GM21786 (cell line): ENCODE data around the gene MMP14.
"Not testable (repeated sequence)": the region's sequence is repeated elsewhere in the genome, so short reads cannot be mapped to it uniquely, and the experiment has no call there.

Experiments used
- ATAC-seq: cut with Tn5 transposase; IDR thresholded peaks from one replicate; pipeline ENCODE4 v1.9.1; 2021; ENCODE audit not compliant: unreplicated experiment

MMP14 gene

DNA sequence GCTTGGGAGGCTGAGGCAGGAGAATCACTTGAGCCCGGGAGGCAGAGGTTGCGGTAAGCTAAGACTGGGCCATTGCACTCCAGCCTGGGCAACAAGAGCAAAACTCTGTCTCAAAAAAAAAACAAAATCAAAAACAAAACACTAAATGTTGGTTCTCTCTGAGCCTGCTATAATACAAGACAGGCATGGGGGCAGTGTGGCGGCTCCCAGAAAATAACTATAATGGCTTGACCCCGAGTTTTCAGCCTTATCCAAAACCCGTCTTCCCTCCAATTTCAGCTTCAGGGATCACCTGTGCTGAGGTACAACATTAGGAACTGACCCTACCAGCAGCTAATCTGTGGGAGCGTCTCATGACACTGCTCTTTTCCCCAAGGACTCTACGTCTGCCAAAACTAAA, 22.0 kb upstream of the MMP14 start:
- no peak for ATAC-seq

- ATAC-seq: no peak
Observed at GRCh38 chr14:22814941-22815713, 21.3 kb upstream of the MMP14 start, which contains the start of gene SLC7A7. Gene SLC7A7, minus strand, starts transcription at chr14:22815435. Its CDS starts 2,037 bp downstream, at chr14:22813398.

GRCh38 chr14:22819151-22819988, 17.0 kb upstream of the MMP14 start:
- ATAC-seq: peak; percentile 29

- ATAC-seq: no peak
Observed at GRCh38 chr14:22820731-22821130, 15.7 kb upstream of the MMP14 start.

DNA sequence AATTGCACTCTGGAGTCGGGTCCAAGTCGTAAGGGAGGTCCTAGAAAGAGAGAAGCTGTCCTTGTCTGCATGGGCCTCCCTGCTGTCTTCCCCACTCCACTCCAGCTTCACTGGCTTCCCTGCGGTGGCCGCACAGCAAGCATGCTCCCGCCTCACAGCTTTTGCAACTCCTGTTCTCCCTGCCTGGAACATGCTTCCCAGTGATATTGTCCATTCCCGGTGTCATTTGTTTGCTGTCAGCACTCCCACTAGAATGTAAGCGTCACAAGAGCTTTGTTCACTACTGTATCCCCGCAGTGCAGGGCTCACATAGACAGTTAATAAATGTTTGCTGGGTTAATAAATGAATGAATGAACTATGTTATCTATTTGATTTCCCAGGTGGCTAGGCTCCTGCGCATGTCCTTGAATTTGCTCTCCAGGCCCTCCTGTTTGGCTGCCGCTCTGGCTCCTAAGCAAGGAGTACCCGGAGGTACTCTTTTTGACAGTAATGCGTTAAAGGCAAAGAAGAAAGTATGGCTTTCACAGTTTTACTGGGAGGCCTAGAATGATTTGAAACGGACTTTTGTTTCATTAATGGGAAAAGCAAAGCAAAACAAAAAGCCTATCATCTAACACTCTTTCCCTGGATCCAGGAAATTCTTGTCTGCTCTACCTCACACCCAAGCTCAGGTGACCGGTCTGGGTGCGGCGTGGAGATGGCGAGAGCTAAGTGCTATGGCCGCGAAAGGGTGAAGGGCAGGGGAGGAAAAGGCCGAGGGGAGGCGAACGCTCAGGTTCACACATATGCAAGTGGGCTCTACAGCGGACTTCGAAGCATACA, 15.0 kb upstream of the MMP14 start:
- no peak for ATAC-seq

DNA sequence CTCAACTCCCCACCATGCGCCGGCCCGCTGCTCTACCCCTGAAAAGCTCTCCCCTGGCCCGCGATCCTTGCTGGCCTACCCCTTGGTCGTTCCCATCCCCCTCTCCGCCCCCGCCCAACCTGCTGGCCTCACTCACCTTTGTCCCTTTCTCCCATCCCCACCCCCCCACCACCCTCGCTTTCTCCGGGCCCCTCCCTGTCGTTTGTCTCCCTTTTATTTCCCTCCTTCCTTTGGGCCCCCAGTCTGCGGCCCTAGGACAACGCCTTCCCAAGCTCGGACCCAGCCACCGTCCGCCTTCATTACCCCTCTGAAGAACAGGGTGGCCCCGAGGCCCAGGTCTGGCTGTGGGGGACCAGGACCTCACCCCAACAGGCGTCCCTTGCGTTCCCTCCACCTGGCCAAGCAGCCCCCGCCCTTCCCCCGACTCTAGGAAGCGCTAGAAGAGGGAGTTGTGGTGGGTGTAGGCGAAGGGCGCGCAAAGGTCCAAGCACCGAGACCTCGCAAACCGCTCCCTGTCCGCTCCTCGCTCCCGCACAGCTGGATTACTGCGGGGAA, 14.3 kb upstream of the MMP14 start:
- no peak for ATAC-seq

- ATAC-seq: peak; percentile 54
Observed at GRCh38 chr14:22822571-22823098, 13.8 kb upstream of the MMP14 start.

DNA sequence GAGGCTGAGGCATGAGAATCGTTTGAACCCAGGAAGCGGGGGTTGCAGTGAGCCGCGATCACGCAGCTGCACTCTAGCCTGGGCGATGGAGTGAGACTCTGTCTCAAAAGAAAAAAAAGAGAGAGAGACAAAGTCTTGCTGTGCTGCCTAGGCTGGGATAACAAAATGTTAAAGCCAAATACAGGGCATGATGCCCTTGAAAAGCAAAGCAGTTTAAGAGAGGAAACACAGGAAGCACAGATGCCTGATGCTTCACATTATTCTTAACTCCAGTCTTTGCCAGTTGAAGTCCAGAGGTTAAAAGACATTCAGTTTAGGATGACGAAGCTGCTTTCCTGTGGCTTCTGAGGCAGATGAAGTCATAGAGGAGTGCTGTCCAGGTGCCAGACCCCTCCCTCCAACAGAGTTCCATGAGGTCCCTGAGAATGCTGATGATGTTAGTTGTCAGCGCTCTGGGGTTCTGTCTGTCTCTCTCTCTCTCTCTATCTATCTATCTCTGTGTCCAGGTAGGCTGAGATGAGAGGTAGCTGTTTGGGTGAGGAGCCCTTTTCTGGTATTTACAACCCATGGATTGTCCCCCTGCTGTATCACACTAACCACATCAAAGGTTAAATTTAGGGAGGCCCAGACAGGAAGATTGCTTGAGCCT, 11.6 kb upstream of the MMP14 start:
- ATAC-seq: no peak

- ATAC-seq: not testable (repeated sequence)
Observed at GRCh38 chr14:22829076-22829660, 7.2 kb upstream of the MMP14 start.

DNA sequence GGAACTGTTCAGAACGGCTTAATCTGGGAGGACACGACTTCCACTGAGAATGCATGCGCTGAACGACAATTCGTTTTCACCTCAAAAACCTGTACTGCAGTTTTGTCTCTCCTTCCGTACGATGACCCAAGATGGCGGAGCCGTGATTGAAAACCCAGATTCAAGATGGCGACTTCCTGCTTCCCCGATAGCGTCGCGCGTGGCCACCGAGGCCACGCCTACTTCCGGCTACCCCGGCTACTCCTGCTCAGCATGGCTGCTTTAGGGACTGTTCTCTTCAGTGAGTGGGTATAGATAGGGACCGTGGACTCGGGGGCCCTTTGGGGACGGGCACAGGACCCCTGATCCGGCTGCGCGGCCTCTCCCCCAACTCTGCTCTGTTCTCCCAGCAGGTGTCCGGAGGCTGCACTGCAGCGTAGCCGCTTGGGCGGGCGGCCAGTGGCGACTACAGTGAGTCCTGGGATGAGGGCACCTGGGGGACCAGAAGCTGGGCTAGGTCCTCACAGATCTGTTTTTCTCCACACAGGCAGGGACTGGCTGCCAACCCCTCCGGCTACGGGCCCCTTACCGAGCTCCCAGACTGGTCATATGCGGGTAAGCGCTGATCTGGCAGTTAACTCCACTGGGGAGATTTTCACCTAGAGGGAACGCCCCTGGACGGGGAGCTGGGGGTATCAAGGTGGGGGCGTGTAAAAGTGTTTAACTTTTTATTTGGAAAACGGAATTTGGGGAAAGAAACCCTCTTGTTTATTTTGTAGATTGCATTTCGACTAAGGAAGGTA, 6.5 kb upstream of the MMP14 start, which contains the start of gene MRPL52:
MRPL52 (plus strand) TSS at position 227 of the 782 bp plus-strand sequence; CDS start at position 253, 26 bp downstream.
- ATAC-seq: peak; percentile 85

GRCh38 chr14:22830443-22831010, 5.9 kb upstream of the MMP14 start:
- no peak for ATAC-seq

- ATAC-seq: no peak
Observed at GRCh38 chr14:22835505-22835904, 880 bp upstream of the MMP14 start.

DNA sequence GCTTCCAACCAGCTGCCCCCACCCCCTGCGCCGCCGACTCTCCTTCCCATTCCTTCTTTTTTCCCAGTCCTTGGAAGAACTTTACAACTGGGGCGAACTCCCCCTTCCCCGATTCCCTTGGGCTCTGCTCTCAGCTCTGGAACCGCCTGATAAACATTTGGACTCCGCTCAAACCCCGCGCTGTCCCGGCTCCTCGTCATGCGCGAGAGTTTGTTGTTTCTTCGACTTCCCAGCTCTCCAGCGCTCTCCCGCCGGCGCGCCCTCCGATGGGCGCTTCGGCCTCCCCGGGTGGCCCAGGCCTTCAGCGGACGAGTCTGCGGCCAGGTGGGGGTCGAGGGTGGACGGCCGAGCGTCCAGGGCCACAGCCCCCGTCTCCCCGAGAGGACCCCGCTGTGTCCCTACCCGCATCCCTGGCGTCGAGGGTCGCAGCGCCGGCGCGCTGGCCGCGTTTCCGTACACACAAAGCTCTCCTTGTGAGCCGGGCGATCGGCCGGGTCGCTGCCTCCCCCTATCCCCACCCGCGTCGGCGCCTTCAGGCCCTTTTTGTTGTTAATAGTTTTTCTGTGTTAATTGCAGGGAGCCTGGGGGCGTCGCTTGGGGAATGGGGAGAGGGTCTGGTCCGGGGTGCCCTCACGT, 847 bp downstream of the MMP14 start:
- ATAC-seq: no peak

GRCh38 chr14:22837750-22838538, 1.6 kb downstream of the MMP14 start:
- no peak for ATAC-seq

DNA sequence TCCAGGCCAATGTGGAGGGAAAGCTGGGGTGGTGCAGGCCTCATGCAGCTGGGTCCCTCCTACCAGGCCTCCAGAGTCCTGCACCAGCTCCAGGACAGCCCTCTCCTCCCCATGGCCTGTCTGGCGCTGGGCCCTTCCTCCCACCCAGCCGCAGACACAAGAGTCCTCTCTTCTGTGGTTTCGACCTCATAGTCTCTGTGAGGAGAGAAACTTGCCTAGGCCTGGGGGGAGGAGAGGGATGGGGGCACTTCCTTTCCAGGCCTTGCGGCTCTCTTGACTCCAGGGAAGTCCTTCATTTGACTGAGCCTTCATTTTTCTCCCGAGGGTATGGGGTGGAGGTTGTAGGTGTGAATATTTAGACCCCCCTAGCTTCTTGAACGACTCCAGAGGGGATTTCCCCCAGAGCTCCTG, 2.3 kb downstream of the MMP14 start:
- no peak for ATAC-seq

GRCh38 chr14:22839159-22839779, 2.9 kb downstream of the MMP14 start:
- no peak for ATAC-seq

DNA sequence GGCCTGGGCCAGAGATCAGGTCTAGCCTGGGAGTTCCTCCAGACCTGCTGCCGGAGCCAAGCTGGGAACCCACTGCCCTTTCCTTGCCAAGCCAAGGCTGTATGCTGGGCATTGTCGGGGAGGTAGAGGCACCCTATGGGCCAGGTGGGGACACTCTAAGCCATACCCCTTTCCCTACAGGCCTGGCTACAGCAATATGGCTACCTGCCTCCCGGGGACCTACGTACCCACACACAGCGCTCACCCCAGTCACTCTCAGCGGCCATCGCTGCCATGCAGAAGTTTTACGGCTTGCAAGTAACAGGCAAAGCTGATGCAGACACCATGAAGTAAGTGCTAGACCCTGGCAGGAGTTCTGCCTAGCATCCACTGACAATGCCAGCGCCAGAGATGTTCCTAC, 4.9 kb downstream of the MMP14 start:
- ATAC-seq: no peak
